GM19035 (cell line): Measurements from ENCODE around the gene EYA4.
"Not testable (repeated sequence)": the region's sequence is repeated elsewhere in the genome, so short reads cannot be mapped to it uniquely, and the experiment has no call there.

ENCODE experiments used
- ATAC-seq: cut with Tn5 transposase; IDR thresholded peaks from one replicate; pipeline ENCODE4 v1.9.1; 2021; ENCODE audit not compliant: unreplicated experiment

EYA4 gene

DNA sequence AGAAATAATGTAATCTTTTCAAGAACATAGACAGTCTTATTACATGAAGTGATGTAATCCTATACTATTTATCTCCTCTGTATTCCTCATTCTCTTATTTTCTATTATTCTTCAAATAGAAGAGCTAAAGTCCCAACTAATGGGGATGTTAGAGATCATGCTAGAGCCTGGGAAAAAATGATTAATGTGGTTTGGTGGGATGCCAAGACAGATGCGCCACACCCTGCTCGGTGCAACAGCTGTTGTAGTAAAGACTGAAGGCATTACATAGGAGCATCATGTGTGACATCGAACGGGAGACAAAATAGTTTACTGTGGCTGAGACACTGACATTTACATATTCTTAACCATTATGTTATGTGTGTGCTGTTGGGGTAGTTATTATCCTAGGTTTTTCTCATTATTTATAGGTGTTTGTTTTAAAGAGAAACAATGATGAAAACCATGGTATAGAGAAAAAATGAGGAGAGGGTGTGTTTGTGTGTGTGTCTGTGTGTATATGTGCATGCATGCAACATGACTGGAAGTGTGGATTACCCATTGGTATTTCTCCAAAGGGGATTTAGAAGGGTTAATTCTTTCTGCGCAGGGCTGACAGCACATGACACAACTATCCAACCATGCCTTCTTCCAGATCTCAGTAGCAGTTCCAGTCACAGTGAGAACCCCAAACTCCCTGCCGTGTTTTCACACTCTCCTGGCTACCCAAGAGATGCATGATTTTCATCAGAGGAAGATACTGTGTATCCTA, 155.3 kb downstream of the EYA4 start:
- ATAC-seq: no peak

DNA sequence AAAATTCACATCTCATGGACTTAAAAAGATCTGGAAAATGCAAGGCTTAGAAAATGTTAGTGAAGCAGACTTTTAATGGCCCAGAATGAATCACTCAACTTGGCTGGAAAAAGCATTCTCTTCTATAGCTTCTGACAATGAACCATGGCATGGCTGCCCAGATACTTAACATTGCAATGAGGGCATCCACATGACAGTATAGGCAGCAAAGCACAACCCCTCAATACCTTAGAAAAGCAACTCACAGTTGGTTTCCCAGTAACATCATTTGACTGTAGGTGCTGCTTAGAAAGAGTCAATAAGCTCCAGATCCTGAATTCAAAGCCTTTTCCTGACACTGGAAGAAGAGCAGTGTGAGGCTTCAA, 155.8 kb downstream of the EYA4 start:
- ATAC-seq: no peak

GRCh38 chr6:133397601-133398000, 156.4 kb downstream of the EYA4 start:
- ATAC-seq: not testable (repeated sequence)

DNA sequence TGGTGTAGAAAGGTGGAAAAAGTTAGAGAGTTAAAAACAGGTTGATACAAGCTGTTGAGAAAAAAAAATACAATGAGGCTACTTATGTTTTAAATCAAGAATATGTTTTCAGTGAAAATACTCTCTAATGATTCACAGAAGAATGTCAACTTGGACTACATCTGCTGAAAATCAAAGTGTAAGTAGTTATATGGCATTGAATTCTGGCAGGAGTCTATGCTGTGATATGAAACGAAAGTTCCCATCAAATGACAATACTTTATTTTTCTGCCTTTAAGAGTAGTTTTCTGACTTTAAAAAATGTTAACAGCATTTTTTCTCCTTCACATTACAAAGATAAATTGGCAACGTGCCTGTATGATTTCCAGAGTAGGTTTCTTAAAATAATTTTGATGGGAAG, 158.3 kb downstream of the EYA4 start:
- ATAC-seq: no peak

GRCh38 chr6:133404151-133404550, 163.0 kb downstream of the EYA4 start:
- ATAC-seq: no peak

DNA sequence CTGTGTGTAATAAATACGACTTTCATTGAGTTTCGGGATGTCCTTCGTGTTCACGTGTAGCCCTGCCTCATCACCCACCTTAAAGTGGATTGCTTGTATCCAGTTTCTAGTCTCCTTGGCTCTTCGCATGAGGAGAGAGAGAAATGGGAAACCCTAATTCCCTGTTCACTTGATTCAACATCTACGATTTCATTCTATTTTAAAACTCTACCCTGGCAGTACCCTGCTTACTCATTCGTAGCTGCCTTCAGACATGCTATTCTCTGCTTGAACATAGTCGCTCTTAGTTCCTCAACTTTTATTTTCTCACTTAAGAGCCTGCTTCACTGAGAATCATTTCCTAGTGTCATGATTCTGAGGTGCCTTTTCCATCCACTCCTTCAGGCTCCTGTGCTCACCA, 163.6 kb downstream of the EYA4 start:
- ATAC-seq: no peak

GRCh38 chr6:133407320-133408100, 166.4 kb downstream of the EYA4 start:
- no peak for ATAC-seq

DNA sequence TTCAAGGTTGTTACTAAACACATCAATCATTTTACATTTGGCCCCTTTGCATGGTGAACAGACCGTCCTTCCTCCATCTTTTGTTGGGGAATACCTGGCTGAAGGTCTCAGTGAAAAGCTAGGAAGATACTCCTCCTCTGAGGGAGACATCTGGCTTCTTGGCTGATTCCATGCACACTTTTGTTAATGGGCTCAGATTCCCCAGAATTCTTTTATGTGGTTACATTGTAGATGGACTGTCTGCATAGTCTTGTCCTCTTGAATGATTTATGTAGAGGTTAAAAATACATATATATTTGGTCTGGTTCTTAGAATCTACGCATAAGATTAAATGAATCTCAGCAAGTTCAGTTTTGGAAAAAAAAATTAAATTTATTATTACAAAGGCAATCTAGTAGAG, 167.0 kb downstream of the EYA4 start:
- ATAC-seq: no peak

GRCh38 chr6:133408543-133408942, 167.4 kb downstream of the EYA4 start:
- no peak for ATAC-seq

DNA sequence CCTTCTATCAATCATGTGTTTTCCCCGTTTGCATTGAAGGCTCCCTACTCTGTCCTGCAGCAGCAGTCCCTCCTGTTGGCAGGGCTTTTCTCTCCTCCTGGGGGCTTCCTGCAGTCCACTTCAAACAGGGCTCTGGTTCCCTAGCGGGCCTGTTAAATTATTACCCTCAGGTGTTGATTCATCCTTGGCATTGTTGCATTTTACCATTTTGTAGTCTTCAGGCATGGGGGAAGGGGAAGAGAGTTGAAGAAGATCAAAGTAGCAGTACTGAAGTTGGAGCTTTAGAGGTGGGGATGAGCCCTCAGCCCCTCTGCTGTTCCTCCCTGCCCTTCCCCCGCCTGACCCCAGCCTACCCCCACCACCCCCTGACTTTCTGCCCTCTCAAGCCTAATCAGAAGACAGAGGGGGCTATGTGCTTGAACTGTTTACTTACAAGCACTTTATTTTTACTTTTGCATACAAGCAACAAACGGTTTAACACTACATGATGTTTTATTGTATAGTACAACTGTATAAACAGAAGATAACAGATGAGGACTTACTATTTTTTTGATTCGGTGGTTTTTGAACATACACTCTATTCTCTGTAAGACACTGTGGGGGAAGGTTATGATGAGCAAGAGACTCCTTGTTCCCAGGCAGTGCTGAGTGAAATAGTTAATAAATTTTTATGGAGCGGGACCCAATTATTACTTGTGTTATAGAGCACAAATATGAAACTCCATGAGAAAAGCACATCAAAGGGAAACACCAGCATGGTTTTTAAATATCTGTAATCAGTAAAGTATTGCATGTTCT, 169.7 kb downstream of the EYA4 start:
- ATAC-seq: no peak

- no peak for ATAC-seq
Observed at GRCh38 chr6:133411757-133412156, 170.6 kb downstream of the EYA4 start.

DNA sequence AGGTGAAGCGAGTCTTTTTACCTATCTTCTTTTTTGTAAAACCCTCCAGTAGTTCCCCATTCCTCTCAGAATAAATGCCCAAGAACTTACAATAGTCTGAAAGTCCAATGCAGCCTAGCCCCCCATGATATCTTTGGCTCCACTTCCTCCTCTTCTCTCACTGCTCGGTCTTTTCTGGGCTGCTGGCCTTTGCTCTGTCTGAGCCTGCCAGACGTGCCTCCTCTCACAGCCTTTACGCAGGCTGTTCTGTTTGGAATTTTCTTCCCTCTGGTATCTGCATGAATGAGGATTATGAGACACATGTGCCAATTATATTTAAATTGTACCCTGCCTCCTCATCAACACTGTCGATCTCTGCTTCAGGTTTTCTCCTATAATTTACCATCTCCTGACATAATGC, 174.1 kb downstream of the EYA4 start:
- ATAC-seq: no peak

DNA sequence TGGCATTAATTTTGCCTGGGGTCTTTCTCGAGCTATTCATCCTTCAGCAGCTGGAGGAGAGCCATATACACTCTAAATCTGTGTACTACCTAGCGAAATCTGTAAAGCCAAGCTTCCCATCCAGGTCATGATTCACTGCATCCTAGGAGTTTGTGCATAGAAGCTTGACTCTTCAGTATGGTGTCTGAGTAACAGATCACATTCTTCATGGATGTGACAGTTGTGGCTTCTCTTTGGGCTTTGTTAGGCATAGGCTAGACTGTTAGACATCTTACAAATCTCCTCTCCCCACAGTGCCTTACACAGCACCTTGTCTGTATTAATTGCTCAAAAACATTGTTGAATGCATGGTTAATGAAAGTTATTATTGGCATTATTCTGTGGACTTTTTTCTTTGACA, 177.0 kb downstream of the EYA4 start:
- no peak for ATAC-seq

DNA sequence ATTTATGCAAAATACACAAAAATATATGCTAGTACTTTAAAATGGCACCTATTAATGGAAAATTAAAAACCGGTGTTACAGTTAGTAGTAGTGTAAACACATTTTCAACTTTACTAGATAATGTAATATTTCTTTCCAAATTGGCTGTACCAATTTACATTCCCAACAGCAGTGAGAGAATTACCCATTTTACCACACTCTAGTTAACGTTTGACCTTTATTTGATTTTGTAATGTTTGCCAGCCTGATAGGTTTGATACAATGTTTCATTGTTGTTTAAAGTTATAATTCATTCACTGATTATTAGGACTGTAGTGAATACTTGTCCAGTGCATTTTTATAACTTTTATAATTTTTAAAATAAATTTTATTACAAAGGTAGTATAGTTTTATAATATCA, 182.1 kb downstream of the EYA4 start:
- no peak for ATAC-seq

DNA sequence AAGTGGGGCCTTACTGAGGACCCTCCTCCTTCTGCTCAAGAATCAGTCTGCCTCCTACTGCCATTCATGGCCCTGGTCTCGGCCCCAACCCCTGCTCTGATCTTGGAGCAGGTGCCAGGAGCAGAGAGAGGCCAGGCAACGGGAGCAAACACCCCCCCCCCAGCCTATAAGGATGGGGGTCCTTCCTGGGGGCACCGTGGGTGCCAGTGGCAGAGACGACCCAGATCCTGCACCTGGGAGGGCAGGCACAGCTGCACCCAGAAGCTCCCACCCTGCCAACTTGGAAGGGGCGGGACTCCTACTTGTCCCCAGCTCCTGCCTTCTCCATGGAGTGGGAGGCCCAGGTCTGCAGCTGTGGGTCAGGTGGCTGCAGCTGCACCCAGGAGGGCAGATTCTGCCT, 183.2 kb downstream of the EYA4 start:
- ATAC-seq: no peak

DNA sequence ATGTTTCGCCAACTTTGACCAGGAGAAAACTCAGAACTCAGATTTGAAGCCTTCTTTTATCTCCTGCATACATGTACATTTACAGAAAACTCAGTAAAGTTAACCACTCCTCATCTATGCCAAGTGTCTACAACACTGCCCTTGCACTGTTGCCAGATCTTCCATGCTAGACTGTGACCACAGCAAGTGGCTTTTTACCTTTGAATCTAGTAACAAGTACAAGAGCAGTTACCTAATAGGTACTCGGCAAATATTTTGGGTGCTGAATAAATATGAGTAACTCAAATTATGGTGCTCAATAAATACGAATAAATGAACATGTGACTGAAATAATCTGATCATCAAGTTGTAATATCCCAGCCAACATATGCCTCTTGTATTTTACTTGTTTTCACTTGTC, 184.9 kb downstream of the EYA4 start:
- no peak for ATAC-seq

- no peak for ATAC-seq
Observed at GRCh38 chr6:133428295-133428694, 187.1 kb downstream of the EYA4 start.

- ATAC-seq: no peak
Observed at GRCh38 chr6:133430530-133430929, 189.4 kb downstream of the EYA4 start.

GRCh38 chr6:133431031-133431430, 189.9 kb downstream of the EYA4 start:
- no peak for ATAC-seq

DNA sequence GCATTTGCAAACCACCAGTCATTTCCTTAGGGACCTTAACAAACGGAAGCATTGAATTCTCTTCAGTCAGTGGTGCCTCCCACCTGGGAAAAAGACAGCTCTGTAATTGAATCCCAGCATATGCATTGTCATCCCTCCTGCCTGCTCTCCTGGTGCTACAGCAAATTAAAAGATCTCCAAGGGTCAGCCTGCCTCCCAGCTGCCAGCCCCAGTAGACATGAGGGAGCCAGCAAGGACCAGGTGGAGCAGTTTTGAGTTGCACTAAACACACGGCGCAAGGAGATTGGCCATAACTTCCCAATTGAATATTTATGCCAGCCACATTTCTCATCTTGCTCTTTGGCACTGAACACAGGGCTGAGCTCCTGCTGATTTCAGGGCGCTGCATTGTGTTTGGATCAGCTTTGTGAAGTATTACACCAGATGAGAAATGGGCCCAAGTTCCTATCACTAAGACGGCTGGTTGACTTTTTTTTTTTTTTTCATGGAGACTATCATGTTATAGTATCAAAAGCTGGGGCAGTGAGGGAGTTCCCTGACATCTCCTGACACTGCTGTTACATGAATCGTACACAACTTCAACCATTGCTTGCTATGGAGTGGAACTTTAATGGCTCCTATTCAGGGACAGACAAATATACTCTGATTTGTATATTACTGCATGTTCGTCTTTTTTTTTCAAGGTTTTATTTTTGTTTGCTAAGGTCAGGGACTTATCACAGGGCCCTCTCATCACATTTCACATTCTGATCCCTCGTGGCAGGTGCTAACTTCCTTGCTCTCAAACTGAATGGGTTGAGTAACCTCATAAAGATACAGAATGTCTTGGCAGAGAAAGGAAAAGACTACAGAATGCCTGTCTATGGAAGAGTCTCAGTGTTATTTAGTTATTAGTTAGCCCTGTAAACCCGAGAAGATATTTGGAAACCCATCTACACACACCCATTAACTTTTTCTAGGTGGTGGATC, 191.1 kb downstream of the EYA4 start:
- no peak for ATAC-seq
